Mucosa of gallbladder (tissue), 1 donor: ENCODE results near the gene ZFP28. TPM values are rescaled to one million over a fixed set of nuclear protein-coding genes. Genes with fewer than 3 reads are reported as not detected.

Source experiments
- DNase-seq: peaks from one replicate; pipeline ENCODE4 v3.0.0-alpha.2; 2020; ENCODE audit warnings: low spot score
- total RNA-seq: library from RNA; stranded (reverse); gene quantifications from one replicate; pipeline ENCODE4 v1.2.1, GENCODE V29; 2021
- donor health status: DM: no; HTN: no; CAD: no.

ZFP28 gene
- total RNA-seq, 1 donor from 2014 or later: 9.4 TPM

- no peak for DNase-seq
Observed at GRCh38 chr19:56595548-56595899, 56.8 kb downstream of the ZFP28 start.

- DNase-seq: no peak
Observed at GRCh38 chr19:56596676-56597075, 57.9 kb downstream of the ZFP28 start.

- DNase-seq: no peak
Observed at GRCh38 chr19:56597696-56598095, 58.9 kb downstream of the ZFP28 start.

- no peak for DNase-seq
Observed at GRCh38 chr19:56601375-56601774, 62.6 kb downstream of the ZFP28 start.

- DNase-seq: no peak
Observed at GRCh38 chr19:56603829-56604228, 65.1 kb downstream of the ZFP28 start.

Other genes starting within 250 kb of the ZFP28 start
- 10.7 TPM for gene ZSCAN5A, start 224.1 kb upstream of the ZFP28 start, total RNA-seq
- 8.3 TPM for gene ZNF582, start 145.4 kb upstream of the ZFP28 start, total RNA-seq
- 6.7 TPM for gene ZNF583, start 134.6 kb upstream of the ZFP28 start, total RNA-seq
- gene ZNF667, start 61.6 kb upstream of the ZFP28 start, total RNA-seq: 9.4 TPM
- 14.9 TPM for gene ZNF471, start 31.1 kb upstream of the ZFP28 start, total RNA-seq
- gene ZNF470, start 28.5 kb downstream of the ZFP28 start, total RNA-seq: 9.9 TPM
- gene ZNF71, start 56.4 kb downstream of the ZFP28 start, total RNA-seq: 8.1 TPM
- gene SMIM17, start 104.2 kb downstream of the ZFP28 start, total RNA-seq: 0.81 TPM
- gene ZNF835, start 132.8 kb downstream of the ZFP28 start, total RNA-seq: 6.5 TPM